ENCODE data around the gene C11orf16. TPM values are rescaled to one million over a fixed set of nuclear protein-coding genes. Genes with fewer than 3 reads are reported as not detected.

C11orf16 gene, protein sequence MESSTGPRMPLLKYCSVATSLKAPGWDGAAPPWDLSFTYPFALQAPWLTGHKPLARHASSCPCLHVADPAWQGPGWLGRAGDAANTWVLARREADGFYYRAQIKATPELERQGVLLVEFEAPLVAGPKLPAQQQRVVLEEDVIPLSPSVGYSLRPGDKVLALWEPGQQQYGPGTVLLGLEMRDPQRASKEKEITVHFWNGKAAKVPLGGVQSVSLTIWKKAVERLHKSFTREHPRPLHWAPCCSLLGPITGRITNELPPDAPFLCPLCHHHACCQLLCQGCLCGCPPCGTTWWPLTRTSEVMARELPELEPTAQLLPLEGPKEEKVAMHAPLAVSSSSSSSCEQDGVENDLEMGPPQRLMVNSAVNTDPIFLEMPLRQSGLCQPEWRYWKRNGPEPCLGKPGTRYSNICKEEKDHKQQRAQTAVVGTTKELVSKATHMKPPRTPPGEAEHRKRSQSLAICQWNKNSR
- not detected in 2 replicates for polyA plus RNA-seq

DNA sequence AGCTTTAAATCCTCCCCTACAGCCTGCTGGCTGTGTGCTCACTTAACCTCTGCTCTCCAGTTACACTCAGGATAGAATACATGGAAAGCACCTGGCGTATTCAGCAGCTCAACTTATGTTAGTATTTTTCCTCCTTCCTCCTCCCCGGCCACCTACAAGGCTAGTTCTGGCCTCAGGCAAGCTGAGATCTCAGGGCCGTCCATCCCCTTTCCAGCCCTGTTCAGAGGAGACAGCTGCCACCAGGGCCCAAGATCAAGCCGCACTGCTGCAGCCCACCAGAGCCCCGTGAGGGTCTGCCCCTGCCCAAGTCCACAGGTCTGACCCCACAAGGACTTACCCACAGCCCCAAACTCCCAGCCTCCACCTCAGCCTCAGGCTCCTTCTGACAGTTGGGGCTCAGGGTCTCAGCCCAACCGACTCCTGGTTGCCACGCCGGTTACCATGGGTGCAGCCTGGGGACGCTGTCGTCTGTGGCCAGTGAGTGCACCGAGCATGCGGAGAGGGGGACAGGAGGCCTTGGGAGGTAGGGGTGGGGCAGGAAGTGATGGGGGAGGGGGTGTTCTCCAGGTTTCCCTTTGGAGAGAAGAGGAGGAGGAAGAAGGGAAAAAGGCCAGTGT lies at the start of gene C11orf16:
Gene C11orf16, minus strand, starts transcription at position 384 of the 617 bp plus-strand sequence. CDS start 639 bp downstream, outside the sequence.

GRCh38 chr11:8964324-8965320 lies 31.9 kb upstream of the C11orf16 start, which contains the start of gene TMEM9B:
Gene TMEM9B, minus strand, starts transcription at chr11:8964442. Its CDS starts 129 bp downstream, at chr11:8964313.

GRCh38 chr11:8942518-8943066 lies 9.8 kb upstream of the C11orf16 start, which contains the start of gene ASCL3:
Gene ASCL3, minus strand, starts transcription at chr11:8943016. Its CDS starts 4,855 bp downstream, at chr11:8938161.

DNA sequence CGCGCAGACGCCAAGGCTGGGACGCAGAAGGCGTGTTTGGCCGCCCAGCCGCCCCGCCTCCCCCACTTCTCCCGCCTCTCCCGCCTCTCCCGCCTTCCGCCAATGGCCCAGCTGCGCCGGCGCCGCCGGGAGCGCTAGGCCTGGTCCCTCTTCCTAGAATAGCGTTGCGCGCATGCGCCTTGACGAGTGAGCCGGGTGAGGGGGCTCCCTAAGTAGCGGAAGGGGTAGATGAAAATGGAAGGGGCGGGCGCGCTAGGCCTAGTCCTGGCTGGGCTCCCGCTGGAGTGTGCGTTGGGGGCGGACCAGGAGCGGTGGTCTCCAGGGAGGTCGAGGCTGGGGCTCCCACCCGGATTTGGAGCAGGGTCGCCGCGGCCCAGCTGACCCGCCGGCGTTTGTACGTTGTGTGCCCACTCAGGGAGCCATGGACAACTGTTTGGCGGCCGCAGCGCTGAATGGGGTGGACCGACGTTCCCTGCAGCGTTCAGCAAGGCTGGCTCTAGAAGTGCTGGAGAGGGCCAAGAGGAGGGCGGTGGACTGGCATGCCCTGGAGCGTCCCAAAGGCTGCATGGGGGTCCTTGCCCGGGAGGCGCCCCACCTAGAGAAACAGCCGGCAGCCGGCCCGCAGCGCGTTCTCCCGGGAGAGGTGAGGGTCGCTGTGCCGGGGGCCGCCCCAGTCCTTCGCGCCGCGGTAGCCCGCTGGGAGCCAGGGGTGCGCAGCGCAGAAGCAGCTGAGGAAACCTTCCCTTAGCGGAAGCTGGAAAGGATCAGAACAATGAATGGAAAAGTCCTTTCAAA lies 21.5 kb downstream of the C11orf16 start, which contains the start of gene AKIP1:
Gene AKIP1, plus strand, starts transcription at position 161 of the 795 bp plus-strand sequence. Its CDS starts 261 bp downstream, at position 422.

Other genes with a start within 250 kb of the C11orf16 start
- 9.2 and 9.6 TPM in 2 replicates for gene AKIP1, start 21.8 kb downstream of the C11orf16 start, polyA plus RNA-seq
- gene ASCL3, start 10.1 kb upstream of the C11orf16 start, polyA plus RNA-seq = not detected in 2 replicates
- 106 and 133 TPM in 2 replicates for gene TMEM9B, start 31.5 kb upstream of the C11orf16 start, polyA plus RNA-seq
- gene NRIP3, start 71.1 kb upstream of the C11orf16 start, polyA plus RNA-seq = 12.3 and 14.6 TPM in 2 replicates
- 2.7 and 6.4 TPM in 2 replicates for gene SCUBE2, start 158.7 kb upstream of the C11orf16 start, polyA plus RNA-seq

All from Purkinje cell (primary cell).